Umbilical cord (tissue), 2 donors: ENCODE measurements around the gene ZNF837. TPM values are rescaled to one million over a fixed set of nuclear protein-coding genes. Genes with fewer than 3 reads are reported as not detected.
"Not testable (repeated sequence)": the region's sequence is repeated elsewhere in the genome, so short reads cannot be mapped to it uniquely, and the experiment has no call there.

Experiments used
- DNase-seq: peaks from one replicate; pipeline ENCODE4 v3.0.0-alpha.2; 2015; ENCODE audit warnings: low spot score
- total RNA-seq: library from RNA; depleted of rRNA; stranded (reverse); fragments of >200 nt; gene quantifications from one replicate; pipeline ENCODE4 v1.2.3, GENCODE V29; 2014; ENCODE audit warnings: low replicate concordance; ENCODE audit not compliant: insufficient read depth

The ZNF837 gene
- total RNA-seq, 1 donor from 2014 or later = 3.4 TPM

DNA sequence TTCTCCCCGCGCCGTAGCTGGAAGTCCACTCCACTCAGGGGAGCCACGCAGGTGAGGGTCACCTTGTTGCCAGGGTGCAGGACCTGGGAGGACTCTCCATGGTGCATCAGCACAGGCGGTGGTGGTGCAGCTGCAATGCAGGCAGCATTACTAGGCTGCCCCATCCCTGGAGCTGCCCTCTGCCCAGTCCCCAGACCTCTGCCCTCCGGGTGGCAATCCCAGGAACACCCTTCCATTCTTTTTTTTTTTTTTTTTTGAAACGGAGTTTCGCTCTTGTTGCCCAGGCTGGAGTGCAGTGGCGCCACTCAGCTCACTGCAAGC lies 29.3 kb downstream of the ZNF837 start:
- DNase-seq = no peak

DNA sequence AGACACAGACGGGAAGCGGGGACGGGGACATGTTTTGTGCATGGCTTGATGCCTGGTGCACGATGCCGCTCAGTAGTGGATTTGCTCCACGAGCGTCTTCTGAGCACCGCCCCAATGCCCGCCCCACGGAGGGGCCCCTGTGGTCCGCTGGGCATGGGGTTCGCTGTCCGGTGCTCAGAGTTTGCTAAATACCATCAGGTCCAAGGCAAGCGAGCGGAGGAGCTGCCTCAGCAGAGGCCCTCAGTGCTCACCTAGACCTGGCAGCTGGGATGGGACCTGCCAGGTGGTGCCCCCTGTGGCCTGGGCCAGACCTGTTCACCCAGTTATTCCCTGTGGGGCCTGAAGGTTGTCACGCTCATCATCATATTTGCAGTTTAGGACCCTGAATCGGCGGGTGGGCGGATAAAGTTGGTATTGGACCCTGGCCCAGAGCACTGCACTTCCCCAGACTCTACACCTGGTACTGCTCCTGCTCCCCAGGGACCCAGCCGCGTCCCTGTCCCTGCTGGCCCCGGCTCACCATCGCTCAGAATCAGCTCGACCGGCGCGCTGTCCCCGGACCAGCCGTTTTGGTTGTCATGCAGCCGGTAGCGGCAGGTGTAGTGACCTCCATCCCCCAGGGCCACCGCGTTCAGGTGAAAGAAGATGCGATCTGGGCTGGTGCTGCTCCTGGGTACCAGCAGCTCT lies 29.8 kb downstream of the ZNF837 start:
- DNase-seq = no peak

DNA sequence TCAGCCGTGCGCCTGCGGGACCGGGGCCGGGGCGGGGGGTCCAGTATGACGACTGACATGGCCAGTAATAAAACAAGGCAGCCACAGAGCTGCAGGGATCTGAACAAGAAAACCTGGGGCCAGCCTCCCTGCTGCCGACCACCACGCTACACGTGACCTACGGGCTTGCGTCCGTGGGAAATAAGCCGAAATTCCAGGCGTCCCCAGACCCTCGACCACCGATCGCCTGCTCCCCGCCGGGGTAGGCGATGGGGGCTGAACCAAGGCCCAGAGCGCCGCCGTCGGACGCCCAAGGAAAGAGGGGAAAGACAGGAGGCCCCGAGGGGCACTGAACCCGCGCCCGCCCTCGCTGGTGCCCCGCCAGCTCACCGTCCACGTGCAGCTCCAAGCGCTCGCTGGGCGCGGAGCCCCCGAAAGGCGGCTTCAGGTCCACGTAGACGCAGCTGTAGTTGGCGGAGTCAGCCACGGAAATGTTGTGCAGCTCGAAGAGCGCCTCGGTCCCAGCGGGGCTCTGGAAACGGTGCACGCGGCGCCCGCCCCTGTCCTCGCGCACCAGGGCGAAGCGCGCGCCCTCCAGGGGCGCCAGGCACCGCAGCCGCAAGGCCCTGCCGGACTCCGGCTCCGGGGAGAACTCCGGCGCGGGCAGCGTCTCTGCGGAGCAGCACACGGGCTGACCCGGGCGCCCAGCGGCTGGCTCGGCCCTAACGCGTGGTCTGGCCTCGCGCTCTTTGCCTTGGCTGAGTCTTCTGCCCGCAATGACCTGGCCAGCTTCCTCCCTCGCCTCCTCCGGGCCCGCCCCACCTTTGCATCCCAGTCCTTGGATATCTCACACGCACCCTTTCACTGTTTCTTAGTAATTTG lies 30.6 kb downstream of the ZNF837 start:
- no peak for DNase-seq

DNA sequence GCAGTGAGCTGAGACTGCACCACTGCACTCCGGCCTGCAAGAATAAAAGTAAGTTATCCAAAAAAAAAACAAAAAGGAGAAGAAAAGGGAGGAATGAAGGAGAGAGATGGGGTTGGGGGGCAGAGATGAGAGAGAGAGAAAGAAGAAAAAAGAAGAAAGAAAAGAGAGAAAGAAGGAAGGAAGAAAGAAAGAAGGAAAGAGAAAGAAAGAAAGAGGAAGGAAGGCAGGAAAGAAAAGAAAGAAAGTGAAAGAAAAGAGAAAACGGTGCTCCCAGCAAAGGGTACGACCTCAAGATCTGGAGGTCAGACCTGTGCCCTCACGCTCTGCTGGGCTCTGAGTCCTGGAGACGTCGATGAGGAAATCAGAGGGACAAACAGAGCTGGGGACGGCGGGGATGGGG lies 31.2 kb downstream of the ZNF837 start:
- no peak for DNase-seq

DNA sequence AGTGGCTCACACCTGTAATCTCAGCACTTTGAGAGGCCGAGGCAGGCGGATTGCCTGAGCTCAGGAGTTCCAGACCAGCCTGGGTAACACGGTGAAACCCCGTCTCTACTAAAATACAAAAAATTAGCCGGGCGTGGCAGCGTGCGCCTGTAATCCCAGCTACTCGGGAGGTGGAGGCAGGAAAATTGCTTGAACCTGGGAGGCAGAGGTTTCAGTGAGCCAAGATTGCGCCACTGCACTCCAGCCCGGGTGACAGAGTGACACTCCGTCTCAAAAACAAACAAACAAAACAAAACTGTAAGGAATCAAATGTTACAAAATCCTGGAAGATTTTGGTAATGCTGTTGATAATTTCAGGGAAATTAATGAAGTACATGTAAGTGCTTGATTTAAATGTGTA lies 32.8 kb downstream of the ZNF837 start:
- not testable (repeated sequence) for DNase-seq

DNA sequence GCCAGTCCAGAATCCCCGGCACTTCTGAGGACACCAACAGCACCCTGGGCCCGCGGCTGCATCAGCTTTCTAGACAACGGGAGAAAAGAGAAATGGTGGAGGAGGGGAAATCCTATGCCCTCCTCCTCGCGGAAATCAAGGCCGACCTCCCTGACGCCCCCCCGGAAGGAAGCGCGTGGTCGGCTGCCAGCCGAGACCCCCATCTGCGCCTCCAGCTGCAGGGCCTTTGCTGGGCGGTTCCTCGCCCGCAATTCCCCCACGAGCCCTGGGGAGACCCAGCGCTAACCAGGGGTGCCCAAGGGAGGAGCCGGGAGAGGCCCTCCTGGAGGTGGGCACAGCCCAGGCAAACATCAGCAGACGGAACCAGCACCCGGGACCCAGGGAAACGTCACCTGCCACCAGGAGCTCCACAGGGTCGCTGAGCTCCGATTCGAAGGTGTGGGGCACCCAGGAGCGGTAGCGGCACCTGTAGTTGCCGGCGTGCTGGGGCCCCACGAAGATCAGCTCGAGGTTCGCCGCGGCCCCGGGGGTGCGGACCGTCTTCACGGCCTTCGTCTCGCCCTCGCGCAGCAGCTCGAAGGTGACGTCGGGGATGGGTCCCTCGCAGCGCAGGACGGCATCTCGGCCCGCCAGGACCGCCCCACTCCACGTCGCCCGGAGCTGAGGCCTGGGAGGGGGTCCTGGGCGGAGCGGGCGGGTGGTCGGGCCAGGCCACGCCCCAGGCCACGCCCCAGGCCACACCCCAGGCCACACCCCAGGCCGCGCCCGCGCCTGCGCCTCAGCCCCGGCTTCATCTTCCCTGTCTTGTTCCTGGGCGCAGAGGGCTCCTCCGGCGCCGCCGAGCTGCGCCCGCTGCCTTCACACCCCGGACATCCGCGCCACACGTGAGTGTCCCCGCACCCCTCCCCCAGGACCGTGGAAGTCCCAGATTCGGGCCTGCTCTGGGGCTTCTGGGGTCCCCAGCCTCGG lies 33.6 kb downstream of the ZNF837 start:
- DNase-seq = peak; percentile 75

DNA sequence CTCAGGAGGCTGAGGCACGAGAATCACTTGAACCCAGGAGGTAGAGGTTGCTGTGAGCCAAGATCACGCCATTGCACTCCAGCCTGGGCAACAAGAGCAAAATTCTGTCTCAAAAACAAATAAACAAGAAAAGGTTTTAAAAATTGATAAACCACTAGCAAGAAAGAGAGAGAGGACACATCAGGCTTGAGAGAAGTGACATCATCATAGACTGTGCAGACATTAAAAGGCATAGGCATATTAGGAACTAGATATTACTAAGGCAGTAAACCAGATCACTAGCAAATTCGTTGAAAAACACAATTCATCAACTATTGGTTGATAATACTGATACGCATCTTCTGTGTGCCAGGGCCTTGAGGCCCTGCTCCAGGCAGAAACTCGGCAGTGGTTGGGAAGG lies 35.3 kb downstream of the ZNF837 start:
- DNase-seq = no peak

DNA sequence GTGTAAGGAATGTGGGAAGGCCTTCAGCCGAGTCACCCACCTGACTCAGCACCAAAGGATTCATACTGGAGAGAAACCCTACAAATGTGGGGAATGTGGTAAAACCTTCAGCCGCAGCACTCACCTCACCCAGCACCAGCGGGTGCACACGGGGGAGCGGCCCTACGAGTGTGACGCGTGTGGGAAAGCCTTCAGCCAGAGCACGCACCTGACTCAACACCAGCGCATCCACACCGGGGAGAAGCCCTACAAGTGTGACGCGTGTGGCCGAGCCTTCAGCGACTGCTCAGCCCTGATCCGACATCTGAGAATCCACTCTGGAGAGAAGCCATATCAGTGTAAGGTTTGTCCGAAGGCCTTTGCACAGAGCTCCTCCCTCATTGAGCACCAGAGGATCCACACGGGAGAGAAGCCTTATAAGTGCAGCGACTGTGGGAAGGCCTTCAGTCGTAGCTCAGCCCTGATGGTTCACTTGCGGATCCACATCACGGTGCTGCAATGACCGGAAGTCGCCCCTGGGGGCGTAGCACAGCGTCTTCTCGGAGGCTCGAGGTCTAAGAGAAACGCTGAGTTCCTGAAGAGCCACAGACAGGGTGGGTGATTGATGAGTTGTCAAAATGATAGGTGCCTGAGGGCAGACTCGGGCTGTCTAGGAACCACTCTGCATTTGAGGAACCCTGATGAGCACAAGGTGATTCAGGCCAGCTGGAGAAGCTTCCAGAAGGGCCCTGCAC lies 41.8 kb downstream of the ZNF837 start:
- DNase-seq = no peak

DNA sequence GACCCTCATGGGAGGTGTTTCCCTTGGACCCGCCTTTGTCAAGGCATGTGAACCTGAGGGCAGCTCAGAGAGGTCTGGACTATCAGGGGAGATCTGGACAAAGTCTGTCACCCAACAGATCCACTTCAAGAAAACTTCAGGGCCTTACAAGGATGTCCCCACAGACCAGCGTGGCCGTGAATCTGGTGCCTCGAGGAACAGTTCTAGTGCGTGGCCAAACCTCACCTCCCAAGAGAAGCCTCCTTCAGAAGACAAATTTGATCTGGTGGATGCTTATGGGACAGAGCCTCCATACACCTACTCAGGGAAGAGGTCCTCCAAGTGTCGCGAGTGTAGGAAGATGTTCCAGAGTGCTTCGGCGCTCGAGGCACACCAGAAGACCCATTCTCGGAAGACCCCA lies 42.5 kb downstream of the ZNF837 start:
- DNase-seq = no peak

DNA sequence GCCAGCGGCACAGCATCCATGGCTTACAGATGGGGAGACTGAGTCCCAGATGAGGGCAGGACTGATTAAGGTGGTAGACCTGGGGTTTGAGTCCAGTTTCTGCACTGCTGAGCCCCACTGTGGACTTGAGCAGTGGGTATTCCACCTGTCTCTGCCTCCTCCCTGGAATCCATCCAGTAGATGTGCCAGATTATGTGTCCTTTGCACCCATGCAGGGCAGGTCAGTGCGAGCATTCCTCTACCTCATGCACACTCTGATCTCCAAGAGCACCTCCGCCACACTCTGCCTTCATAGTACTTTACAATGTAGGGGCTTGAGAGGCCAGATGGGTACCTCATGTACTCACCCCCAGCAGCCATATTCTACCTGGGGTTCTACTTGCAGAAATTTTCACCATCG lies 44.0 kb downstream of the ZNF837 start:
- no peak for DNase-seq

DNA sequence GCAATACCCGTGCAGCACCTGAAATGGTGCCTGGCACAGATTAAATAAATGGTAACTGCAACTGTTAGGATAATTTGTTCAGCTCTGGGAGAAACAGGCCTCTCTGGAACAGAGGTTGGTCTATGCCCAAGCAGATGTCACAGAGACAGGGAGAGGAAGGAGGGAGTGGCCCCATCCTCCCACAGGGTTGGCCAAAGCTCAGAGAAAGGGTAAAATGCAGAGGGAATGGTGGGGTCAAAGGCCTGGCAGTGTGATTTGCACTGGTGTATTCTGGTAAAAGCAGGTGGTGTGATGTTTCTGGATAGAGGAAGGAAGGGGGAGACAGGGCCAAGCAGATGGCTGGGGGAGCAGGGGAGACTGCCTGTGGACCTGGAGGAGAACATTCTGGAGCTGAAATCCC lies 44.6 kb downstream of the ZNF837 start:
- no peak for DNase-seq

DNA sequence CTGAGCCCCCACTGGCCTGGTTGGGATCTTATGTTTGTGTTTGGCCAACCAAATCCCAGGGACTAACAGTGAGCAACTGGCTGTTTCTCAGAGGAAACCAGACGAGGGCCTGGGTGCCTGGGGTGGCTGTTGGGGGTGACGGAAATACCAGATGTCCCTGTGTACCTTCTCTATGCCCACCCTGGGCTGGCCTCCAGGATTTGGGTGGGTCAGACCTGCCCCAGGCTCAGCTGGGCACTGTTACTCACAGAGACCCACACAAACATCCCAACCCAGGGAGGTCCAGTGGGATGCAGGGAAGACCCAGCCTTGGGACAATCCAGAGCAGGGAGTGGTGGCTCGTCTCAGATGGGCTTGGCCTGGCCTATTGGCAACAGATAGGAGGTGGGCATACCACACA lies 45.2 kb downstream of the ZNF837 start:
- no peak for DNase-seq

DNA sequence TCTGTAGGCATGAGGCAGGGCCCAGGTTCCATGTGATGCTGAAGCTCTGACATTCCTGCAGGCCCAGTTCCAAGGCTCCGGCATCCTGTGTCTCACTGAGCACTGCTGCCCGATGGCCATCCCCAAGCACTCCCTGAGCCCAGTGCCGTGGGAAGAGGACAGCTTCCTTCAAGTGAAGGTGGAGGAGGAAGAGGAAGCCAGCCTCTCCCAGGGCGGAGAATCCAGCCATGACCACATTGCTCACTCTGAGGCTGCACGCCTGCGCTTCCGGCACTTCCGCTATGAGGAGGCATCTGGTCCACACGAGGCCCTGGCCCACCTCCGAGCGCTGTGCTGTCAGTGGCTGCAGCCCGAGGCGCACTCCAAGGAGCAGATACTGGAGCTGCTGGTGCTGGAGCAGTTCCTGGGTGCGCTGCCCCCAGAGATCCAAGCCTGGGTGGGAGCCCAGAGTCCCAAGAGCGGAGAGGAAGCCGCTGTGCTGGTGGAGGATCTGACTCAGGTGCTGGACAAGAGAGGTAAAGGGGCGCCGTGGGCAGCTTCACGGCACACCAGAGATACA lies 46.1 kb downstream of the ZNF837 start:
- DNase-seq = no peak

DNA sequence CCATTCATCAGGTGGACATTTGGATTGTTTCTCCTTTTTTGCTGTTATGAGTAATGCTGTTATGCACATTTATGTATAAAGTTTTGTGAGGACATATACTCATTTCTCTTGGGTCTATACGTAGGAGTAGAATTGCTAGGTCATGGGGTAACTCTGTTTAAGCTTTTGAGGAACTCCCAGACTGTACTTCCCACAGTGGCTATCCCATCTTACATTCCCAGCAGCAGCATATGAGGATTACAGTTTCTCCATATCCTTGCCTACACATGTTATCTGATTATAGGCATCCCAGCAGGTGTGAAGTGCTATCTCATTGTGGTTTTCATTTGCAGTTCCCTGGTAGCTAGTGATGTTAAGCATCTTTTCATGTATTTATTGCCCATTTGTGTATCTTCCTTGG lies 48.1 kb downstream of the ZNF837 start:
- DNase-seq = no peak

DNA sequence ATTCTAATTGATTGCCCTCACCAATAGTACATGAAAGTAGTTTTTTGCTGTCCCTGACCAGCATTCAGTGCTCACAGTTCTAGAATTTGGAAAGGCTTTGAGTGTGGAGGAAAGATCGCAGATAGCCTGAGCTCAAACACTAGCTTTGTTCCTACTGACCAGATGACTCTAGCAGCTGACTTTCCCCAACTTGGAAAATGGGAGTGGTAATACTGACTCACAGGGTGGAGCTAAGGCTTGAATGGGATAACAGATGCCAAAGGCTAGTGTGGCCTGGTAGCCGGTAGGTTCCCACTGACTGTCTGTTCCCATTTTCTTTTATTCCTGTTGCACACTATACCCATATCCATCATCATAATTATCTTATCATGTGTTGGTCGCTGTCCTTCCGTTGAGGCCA lies 50.4 kb downstream of the ZNF837 start:
- no peak for DNase-seq

DNA sequence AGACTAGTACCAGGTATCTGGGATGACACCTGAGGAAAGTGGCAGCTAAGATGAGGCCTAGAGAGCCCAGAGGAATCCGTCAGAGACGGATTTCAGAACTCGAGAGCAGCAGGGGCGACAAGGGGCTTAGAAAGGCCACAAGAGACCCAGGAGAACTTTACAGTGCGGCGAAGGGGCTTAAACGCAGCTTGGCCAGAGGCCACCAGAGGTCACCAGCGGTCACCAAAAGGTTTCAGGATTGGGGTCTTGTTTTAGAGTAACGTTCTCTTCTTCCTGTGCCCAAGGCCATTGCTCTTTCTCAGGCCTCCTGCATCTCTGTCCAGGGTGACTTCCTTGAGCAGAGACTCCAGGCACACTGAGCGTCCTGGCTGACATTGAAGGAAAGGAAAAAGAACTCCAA lies 51.8 kb downstream of the ZNF837 start:
- no peak for DNase-seq

DNA sequence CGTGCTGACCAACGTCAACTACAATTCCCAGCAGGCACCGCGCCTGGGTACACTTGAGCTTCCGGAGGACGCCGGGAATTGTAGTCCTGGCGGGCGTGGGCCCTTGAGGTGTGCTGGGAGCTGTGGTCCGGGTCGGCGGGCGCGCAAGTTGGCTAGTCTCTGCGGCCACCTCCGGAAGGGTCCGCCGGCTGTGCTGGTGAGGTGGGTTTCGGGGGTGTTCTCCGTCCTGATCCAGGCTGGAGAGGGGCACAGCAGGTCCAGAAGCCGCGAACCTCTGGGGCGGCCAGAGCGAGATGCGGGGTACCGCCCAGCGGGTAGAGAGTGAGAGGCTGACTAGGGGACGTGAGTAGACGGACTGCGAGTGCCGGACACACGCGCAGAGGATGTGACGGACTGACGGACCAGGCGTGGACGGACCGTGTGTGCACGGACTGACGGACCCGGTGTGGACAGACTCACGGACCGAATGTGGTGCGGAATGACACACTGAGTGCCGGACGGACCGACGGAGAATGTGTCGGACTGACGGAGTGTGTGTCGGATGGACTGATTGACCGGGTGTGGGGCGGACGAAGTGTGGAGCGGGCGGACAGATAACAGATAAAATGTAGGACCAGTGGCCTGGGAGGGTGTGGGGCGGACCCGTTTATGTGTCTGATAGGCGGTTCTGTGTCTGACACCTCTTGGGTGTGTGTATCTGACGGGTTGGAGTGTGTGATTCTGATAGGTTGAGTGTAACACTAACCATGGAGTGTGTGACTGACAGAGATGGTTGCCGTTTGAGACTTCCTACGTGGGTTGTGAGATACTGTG lies 53.7 kb downstream of the ZNF837 start, which contains the start of gene ZSCAN22:
TSS of gene ZSCAN22 (plus strand) at position 81 of the 813 bp plus-strand sequence. CDS start 7,809 bp downstream, outside the sequence.
- DNase-seq = peak; percentile 98

DNA sequence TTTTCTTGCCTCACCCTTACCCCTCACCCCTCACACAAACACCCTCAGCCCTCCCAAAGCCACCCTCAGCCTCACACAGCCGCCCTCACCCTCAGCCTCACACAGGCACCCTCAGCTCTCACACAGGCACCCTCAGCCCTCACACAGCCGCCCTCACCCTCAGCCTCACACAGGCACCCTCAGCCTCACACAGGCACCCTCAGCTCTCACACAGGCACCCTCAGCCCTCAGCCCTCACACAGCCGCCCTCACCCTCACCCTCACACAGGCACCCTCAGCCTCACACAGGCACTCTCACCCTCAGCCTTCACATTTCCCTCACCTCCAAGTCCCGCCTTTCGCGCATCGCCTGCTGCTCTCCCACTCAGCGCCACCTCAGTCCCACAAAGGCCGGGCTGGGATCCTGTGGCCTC lies 54.3 kb downstream of the ZNF837 start:
- DNase-seq = no peak

DNA sequence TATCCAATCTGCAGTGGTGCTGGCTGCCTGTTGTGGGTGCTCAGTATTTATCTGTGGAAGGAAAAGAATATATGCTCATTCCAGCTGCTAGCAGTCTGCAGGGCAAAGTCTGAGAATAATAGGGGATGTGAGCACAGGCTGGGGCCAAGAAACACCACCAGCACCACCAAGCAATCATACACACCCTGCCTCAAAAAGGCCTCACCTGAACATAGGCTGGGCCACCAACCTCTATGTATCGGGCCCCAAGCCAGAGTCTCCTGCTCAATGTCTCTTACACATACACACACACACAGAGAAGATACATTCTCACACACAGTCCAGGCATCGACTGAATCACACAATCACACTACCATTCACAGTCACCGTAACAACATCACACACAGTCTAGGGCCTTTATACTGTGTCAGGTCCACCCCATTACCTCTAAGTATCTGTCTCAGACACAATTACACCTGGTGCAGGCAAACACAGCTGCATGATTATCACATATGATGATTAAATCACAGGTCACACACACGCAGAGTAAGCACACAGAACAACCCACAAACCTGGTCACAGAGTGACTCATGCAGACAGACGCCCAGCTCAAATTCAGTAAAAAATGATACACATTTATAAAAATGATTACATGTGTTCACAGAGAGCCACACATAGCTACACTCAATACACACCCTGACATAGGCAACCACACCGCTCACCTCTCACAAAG lies 55.4 kb downstream of the ZNF837 start:
- DNase-seq = no peak
